ENCODE measurements around the gene PCNT.

DNA sequence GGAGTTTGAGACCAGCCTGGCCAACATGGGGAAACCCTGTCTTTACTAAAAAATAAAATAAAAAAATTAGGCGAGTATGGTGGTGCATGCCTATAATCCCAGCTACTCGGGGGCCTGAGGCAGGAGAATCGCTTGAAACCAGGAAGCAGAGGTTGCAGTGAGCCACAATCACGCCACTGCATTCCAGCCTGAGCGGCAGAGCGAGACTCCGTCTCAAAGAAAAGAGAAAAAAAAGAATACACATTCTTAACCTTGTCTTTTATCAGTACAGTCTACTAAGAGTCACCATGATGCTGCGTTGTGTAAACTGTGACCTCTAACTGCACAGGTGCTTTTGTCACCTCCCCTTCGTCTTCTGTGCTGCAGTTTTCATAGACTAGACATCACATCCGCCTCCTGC is 37.2 kb downstream of the PCNT start:
- TF ChIP-seq, protein P1, sequence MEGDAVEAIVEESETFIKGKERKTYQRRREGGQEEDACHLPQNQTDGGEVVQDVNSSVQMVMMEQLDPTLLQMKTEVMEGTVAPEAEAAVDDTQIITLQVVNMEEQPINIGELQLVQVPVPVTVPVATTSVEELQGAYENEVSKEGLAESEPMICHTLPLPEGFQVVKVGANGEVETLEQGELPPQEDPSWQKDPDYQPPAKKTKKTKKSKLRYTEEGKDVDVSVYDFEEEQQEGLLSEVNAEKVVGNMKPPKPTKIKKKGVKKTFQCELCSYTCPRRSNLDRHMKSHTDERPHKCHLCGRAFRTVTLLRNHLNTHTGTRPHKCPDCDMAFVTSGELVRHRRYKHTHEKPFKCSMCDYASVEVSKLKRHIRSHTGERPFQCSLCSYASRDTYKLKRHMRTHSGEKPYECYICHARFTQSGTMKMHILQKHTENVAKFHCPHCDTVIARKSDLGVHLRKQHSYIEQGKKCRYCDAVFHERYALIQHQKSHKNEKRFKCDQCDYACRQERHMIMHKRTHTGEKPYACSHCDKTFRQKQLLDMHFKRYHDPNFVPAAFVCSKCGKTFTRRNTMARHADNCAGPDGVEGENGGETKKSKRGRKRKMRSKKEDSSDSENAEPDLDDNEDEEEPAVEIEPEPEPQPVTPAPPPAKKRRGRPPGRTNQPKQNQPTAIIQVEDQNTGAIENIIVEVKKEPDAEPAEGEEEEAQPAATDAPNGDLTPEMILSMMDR (IDR thresholded peaks at IDR 0.05; ENCODE audit: insufficient read depth, low read length) = no peak
- TF ChIP-seq POLR2AphosphoS5 (IDR thresholded peaks at IDR 0.05; ENCODE audit: low read depth) = no peak
- TF ChIP-seq, protein P2, sequence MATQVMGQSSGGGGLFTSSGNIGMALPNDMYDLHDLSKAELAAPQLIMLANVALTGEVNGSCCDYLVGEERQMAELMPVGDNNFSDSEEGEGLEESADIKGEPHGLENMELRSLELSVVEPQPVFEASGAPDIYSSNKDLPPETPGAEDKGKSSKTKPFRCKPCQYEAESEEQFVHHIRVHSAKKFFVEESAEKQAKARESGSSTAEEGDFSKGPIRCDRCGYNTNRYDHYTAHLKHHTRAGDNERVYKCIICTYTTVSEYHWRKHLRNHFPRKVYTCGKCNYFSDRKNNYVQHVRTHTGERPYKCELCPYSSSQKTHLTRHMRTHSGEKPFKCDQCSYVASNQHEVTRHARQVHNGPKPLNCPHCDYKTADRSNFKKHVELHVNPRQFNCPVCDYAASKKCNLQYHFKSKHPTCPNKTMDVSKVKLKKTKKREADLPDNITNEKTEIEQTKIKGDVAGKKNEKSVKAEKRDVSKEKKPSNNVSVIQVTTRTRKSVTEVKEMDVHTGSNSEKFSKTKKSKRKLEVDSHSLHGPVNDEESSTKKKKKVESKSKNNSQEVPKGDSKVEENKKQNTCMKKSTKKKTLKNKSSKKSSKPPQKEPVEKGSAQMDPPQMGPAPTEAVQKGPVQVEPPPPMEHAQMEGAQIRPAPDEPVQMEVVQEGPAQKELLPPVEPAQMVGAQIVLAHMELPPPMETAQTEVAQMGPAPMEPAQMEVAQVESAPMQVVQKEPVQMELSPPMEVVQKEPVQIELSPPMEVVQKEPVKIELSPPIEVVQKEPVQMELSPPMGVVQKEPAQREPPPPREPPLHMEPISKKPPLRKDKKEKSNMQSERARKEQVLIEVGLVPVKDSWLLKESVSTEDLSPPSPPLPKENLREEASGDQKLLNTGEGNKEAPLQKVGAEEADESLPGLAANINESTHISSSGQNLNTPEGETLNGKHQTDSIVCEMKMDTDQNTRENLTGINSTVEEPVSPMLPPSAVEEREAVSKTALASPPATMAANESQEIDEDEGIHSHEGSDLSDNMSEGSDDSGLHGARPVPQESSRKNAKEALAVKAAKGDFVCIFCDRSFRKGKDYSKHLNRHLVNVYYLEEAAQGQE (IDR thresholded peaks at IDR 0.05; ENCODE audit: insufficient replicate concordance, low read depth) = no peak
- TF ChIP-seq SPI1 (IDR thresholded peaks at IDR 0.05; ENCODE audit: borderline replicate concordance, low read depth) = no peak
- no peak for TF ChIP-seq GABPA (IDR thresholded peaks at IDR 0.05; ENCODE audit: low read depth)
